ENCODE results near the gene SMURF2.

DNA sequence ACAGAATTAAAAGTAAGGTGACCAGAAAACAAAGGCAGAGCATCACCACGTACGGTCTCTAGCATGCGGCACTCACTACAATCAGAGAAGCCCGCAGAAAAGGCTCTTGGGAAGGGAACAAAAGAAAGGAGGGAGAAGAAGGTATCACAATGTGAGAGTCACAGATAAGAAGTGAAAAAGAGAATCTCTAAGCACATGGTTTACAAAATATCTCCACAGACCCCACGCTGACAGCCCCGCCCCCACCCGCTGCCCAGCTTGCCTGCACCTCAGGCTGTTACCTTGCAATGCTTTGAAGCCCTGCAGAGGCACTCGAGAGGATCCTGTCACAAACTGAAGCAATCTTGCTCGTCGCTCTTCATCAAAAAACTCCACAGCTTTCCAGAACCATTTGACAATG, 114.8 kb downstream of the SMURF2 start:
- no peak for TF ChIP-seq CTCF (IDR thresholded peaks at IDR 0.05)
- TF ChIP-seq POLR2A (IDR thresholded peaks at IDR 0.05) = no peak
